H9 (cell line): ENCODE data around the gene PTP4A2. TPM values are rescaled to one million over a fixed set of nuclear protein-coding genes. Genes with fewer than 3 reads are reported as not detected.
A peak's percentile ranks its signal among the peaks of the same experiment; 100 is the strongest.

Source experiments
- DNase-seq: peaks from one replicate; pipeline ENCODE4 v3.0.0-alpha.2; 2017
- H2AFZ ChIP-seq: one replicate; pipeline ENCODE4 v1.6.1; 2013; ENCODE audit warnings: mild to moderate bottlenecking, low read length, control low read depth, moderate library complexity
- H2AK5ac ChIP-seq: 2 replicates; pipeline ENCODE4 v1.6.1; 2013; ENCODE audit warnings: low read length, control low read depth, mixed read lengths; ENCODE audit not compliant: insufficient read length
- H2BK120ac ChIP-seq: one replicate; pipeline ENCODE4 v1.6.1; 2013; ENCODE audit warnings: low read depth, mild to moderate bottlenecking, low read length, control low read depth, inconsistent platforms; ENCODE audit not compliant: poor library complexity, severe bottlenecking
- H2BK12ac ChIP-seq: 2 replicates; pipeline ENCODE4 v1.6.1; 2013; ENCODE audit warnings: low read length, control low read depth, mixed read lengths, low read depth; ENCODE audit not compliant: insufficient read length
- H2BK15ac ChIP-seq: 2 replicates; pipeline ENCODE4 v1.6.1; 2013; ENCODE audit warnings: low read depth, low read length, control low read depth
- H2BK20ac ChIP-seq: one replicate; pipeline ENCODE4 v1.6.1; 2013; ENCODE audit warnings: low read depth, mild to moderate bottlenecking, low read length, control low read depth, inconsistent platforms; ENCODE audit not compliant: poor library complexity, severe bottlenecking
- H2BK5ac ChIP-seq: 2 replicates; pipeline ENCODE4 v1.6.1; 2013; ENCODE audit warnings: low read length, control low read depth, mixed read lengths; ENCODE audit not compliant: insufficient read length
- H3K14ac ChIP-seq: 2 replicates; pipeline ENCODE4 v1.6.1; 2013; ENCODE audit warnings: low read length, control low read depth; ENCODE audit not compliant: insufficient read depth
- H3K18ac ChIP-seq: 2 replicates; pipeline ENCODE4 v1.6.1; 2013; ENCODE audit warnings: low read depth, mild to moderate bottlenecking, mixed read lengths, low read length, control low read depth; ENCODE audit not compliant: insufficient read length
- H3K23ac ChIP-seq: 2 replicates; pipeline ENCODE4 v1.6.1; 2013; ENCODE audit warnings: low read length, control low read depth, mixed read lengths, low read depth; ENCODE audit not compliant: insufficient read length
- H3K23me2 ChIP-seq: 2 replicates; pipeline ENCODE4 v1.6.1; 2013; ENCODE audit warnings: low read depth, mild to moderate bottlenecking, mixed read lengths, low read length, control low read depth; ENCODE audit not compliant: insufficient read length, poor library complexity, severe bottlenecking
- H3K27ac ChIP-seq: 2 replicates; pipeline ENCODE4 v1.5.1; 2013; ENCODE audit warnings: low read length, control low read depth, mixed read lengths, low read depth; ENCODE audit not compliant: insufficient read length
- H3K27me3 ChIP-seq: 2 replicates; pipeline ENCODE4 v1.6.1; 2013; ENCODE audit warnings: low read length, control low read depth, inconsistent platforms; ENCODE audit not compliant: insufficient read depth
- H3K4ac ChIP-seq: 2 replicates; pipeline ENCODE4 v1.6.1; 2013; ENCODE audit warnings: low read depth, mild to moderate bottlenecking, control low read depth, inconsistent platforms, low read length, moderate library complexity
- H3K4me1 ChIP-seq: 2 replicates; pipeline ENCODE4 v1.6.1; 2013; ENCODE audit warnings: low read length, control low read depth, inconsistent platforms; ENCODE audit not compliant: insufficient read depth
- H3K4me2 ChIP-seq: 2 replicates; pipeline ENCODE4 v1.6.1; 2013; ENCODE audit warnings: low read length, control low read depth, mixed read lengths; ENCODE audit not compliant: insufficient read length, insufficient read depth
- H3K56ac ChIP-seq: 2 replicates; pipeline ENCODE4 v1.6.1; 2013; ENCODE audit warnings: low read depth, mild to moderate bottlenecking, mixed read lengths, low read length, control low read depth; ENCODE audit not compliant: insufficient read length
- H3K79me1 ChIP-seq: 2 replicates; pipeline ENCODE4 v1.6.1; 2013; ENCODE audit warnings: low read depth, mild to moderate bottlenecking, moderate library complexity, low read length, control low read depth, inconsistent platforms; ENCODE audit not compliant: insufficient read depth, poor library complexity, severe bottlenecking
- H3K79me2 ChIP-seq: 2 replicates; pipeline ENCODE4 v1.6.1; 2013; ENCODE audit warnings: low read length, control low read depth, inconsistent platforms; ENCODE audit not compliant: insufficient read depth
- H3K9ac ChIP-seq: 2 replicates; pipeline ENCODE4 v1.6.1; 2013; ENCODE audit warnings: low read length, control low read depth, mixed read lengths; ENCODE audit not compliant: insufficient read length; ENCODE audit errors: extremely low read depth
- H3K9me3 ChIP-seq: one replicate; pipeline ENCODE4 v1.6.1; 2013; ENCODE audit warnings: low read depth, low read length, inconsistent platforms; ENCODE audit not compliant: control insufficient read depth
- H3T11ph ChIP-seq: one replicate; pipeline ENCODE4 v1.6.1; 2013; ENCODE audit warnings: mild to moderate bottlenecking, low read length, control low read depth, inconsistent platforms
- H4K20me1 ChIP-seq: one replicate; pipeline ENCODE4 v1.6.1; 2013; ENCODE audit not compliant: control insufficient read depth, insufficient read length, insufficient read depth
- H4K5ac ChIP-seq: 2 replicates; pipeline ENCODE4 v1.6.1; 2013; ENCODE audit warnings: low read depth, mild to moderate bottlenecking, mixed read lengths, low read length, control low read depth; ENCODE audit not compliant: insufficient read length
- H4K8ac ChIP-seq: replicated peaks from 2 replicates; pipeline ENCODE4 v1.6.1; 2013; ENCODE audit warnings: low read length, control low read depth, mixed read lengths, low read depth; ENCODE audit not compliant: insufficient read length
- H4K91ac ChIP-seq: 2 replicates; pipeline ENCODE4 v1.6.1; 2013; ENCODE audit warnings: low read depth, mild to moderate bottlenecking, moderate library complexity, mixed read lengths, low read length, control low read depth; ENCODE audit not compliant: insufficient read length
- H3K27ac Mint-ChIP-seq, 3 experiments: 2 replicates in 2 of 3; 3 replicates in 1 of 3; pipeline ENCODE4 v1.8.0; 2020 to 2021; ENCODE audit warnings: mixed read lengths in 3 of 3, mild to moderate bottlenecking in 1 of 3, moderate library complexity in 1 of 3
- H3K27me3 Mint-ChIP-seq: 2 replicates; pipeline ENCODE4 v1.8.0; 2021; ENCODE audit warnings: low read depth, mild to moderate bottlenecking, moderate library complexity, mixed read lengths
- H3K36me3 Mint-ChIP-seq, 3 experiments: 2 replicates in 2 of 3; 3 replicates in 1 of 3; pipeline ENCODE4 v1.8.0; 2020 to 2021; ENCODE audit warnings: low read depth in 3 of 3, mixed read lengths in 3 of 3; ENCODE audit not compliant: insufficient read depth in 1 of 3
- H3K4me1 Mint-ChIP-seq, 2 experiments: 2 replicates each; pipeline ENCODE4 v1.8.0; 2020; ENCODE audit warnings: mixed read lengths in 2 of 2
- H3K4me3 Mint-ChIP-seq, 2 experiments: 2 replicates in 1 of 2; 3 replicates in 1 of 2; pipeline ENCODE4 v1.8.0; 2020 to 2021; ENCODE audit warnings: mild to moderate bottlenecking in 2 of 2, mixed read lengths in 2 of 2, moderate library complexity in 1 of 2
- H3K9me3 Mint-ChIP-seq, 2 experiments: 2 replicates in 1 of 2; 3 replicates in 1 of 2; pipeline ENCODE4 v1.8.0; 2020; ENCODE audit warnings: mild to moderate bottlenecking in 2 of 2, mixed read lengths in 2 of 2, moderate library complexity in 1 of 2
- CTCF ChIP-seq: fragments of 200-600 bp; sonication (generic); conservative IDR thresholded peaks from 3 replicates; pipeline ENCODE4 v1.8.0; 2021; ENCODE audit warnings: antibody characterized with exemption, mild to moderate bottlenecking
- WGBS: extraction: QIAGEN DNeasy Blood & Tissue Kit; methylation state at CpG from one replicate; pipeline ENCODE4 v1.1.7; 2013; ENCODE audit warnings: missing lambda C conversion rate, low lambda C conversion rate, mixed read lengths; ENCODE audit not compliant: insufficient read length; ENCODE audit errors: extremely low coverage; 5-methylcytosine and 5-hydroxymethylcytosine counted together
- total RNA-seq: library from RNA; stranded (reverse); gene quantifications from 2 replicates; pipeline ENCODE4 v1.2.1, GENCODE V29; 2021

Gene PTP4A2
- total RNA-seq, 1 experiment from 2014 or later = 192 TPM

DNA sequence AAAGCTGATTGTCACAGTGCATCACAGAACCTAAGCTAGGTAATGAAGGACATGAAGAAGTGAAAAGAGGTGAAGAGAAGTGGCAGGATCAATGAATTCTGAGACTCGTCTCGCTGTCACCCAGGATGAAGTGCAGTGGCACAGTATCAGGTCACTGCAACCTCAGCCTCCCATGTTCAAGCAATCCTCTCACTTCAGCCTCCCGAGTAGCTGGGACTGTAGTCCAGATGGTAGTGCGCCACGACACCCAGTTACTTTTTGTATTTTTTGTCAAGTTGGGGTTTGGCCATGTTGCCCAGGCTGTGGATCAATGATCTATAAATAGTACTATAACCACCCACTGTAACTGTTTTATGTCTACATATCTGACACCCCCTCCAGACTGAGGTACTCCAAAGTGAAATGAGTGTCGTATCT lies 33.1 kb downstream of the PTP4A2 start:
- no peak overlapping the region for H3K4me2 ChIP-seq
- TF ChIP-seq CTCF = no peak
- H3K27ac ChIP-seq = no peak overlapping the region
- DNase-seq = no peak
- H3K4me1 ChIP-seq = no peaks in the 10 kb centered on the region
- H4K91ac ChIP-seq = no peak overlapping the region
- no peak overlapping the region for H2AK5ac ChIP-seq
- no peak overlapping the region for H3K23ac ChIP-seq
- no peaks in the 10 kb centered on the region for H3K27me3 ChIP-seq
- H3K56ac ChIP-seq = no peak overlapping the region
- H4K20me1 ChIP-seq = no peaks in the 10 kb centered on the region
- Mint-ChIP-seq H3K36me3 (peaks cover 9 to 45% (median 38%) of the 10 kb centered on the region in 3 experiments; a peak in 5 of 7 replicates), H3K4me1 (no peaks in the 10 kb centered on the region), H3K9me3 (peaks cover 5% of the 10 kb centered on the region in 2 experiments; a peak in 3 of 5 replicates), H3K4me3 (no peak overlapping the region), H3K27me3 (peaks cover 2% of the 10 kb centered on the region; the same call in 1 of the 2 replicates), H3K27ac (peak overlapping the region in 1 of 3 experiments; percentile 34; a peak in 1 of 7 replicates)
- H3K79me1 ChIP-seq = no peaks in the 10 kb centered on the region
- no peaks in the 10 kb centered on the region for H3K79me2 ChIP-seq
- no peaks in the 10 kb centered on the region for H3K23me2 ChIP-seq
- H2BK5ac ChIP-seq = no peak overlapping the region
- H4K5ac ChIP-seq = no peak overlapping the region
- no peak overlapping the region for H3K9ac ChIP-seq
- no peak overlapping the region for H2BK15ac ChIP-seq
- H4K8ac ChIP-seq = no peak overlapping the region
- H3K4ac ChIP-seq = no peak overlapping the region
- no peak overlapping the region for H2AFZ ChIP-seq
- H3K18ac ChIP-seq = no peak overlapping the region
- no peak overlapping the region for H2BK20ac ChIP-seq
- no peak overlapping the region for H2BK12ac ChIP-seq
- H3K9me3 ChIP-seq = no peaks in the 10 kb centered on the region
- H2BK120ac ChIP-seq = no peak overlapping the region
- no CpG with 5 or more reads among the region's 6 CpGs for WGBS
- H3K14ac ChIP-seq = no peak overlapping the region
- H3T11ph ChIP-seq = no peak overlapping the region
